COLO668 (cell line): ENCODE measurements around the gene PFKFB3.

ENCODE experiments used
- DNase-seq: peaks from one replicate; lab custom pipeline; 2025; ENCODE audit not compliant: unreplicated experiment; lab: John Stamatoyannopoulos, UW

The PFKFB3 gene

DNA sequence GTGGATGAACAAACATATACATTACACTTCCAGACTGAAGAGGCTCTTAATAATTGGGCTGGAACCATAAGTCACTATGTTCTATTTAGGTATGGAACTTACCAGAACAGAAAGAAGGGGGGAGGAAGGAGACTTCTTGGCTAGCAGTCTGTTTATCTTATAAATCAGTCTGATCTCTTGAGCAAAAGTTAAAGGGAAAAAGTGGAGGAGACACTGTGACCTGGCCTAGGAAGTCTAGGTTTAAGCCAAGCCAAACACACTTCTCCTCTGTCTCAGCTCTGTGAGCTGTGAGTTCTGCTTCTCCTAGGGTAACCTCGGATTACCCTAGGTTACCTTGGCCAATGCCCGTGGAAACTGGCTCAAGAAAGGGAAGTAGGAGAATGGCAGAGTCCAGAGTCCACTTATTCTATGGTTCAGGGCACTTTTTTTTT is 95.2 kb downstream of the PFKFB3 start:
- no peak for DNase-seq

DNA sequence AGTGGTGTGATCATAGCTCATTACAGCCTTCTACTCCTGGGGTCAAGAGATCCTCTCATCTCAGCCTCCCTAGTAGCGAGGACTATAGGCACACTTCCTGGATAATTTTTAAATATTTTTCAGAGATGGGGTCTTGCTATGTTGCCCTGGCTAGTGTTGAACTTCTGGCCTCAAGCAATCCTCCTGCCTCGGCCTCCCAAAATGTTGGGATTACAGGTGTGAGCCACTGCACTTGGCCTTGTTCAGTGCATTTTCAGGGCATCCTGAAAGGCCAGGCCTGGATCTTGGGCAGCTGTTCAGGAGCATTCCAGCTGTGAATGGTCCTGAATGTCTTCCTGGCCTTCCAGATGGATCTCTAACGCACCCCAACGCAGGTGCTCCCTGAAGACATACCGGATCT is 95.7 kb downstream of the PFKFB3 start:
- DNase-seq: no peak

DNA sequence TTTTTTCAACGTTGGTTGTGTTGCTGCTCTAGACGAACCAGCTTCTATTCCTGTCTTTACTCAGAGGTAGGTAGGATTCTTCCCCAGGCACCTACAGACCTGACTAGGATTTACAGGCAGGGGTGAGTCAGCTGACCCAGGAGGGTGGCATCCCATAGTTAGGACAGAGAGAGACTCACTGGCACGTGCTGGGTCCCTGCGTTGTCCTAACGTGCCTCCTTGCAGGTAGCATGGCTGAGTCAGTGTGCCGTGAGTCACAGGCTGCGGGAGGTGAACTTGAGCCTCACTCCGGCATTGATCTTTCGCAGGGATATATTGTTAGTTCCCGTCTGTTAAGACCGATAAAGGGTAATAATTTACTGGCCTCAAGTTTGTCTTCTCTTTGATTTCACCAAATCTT is 96.5 kb downstream of the PFKFB3 start:
- DNase-seq: peak; percentile 2

DNA sequence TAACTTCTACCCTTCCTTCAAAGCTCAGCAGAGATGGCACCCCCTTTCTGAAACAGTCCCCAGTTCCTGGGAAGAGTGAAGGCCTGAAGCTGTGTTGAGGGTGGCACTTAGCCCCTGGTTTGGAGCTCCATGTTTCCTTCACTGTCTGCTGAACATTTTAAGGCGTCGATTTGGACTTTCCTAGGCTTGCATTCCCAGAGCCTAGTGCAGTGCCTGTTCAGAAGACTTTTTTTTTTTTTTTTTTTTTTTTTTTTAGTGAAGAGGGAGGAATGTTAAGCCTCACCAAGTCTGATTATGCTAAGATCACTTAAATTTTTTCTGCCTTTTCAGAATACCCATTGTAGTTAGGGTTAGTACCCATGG is 97.0 kb downstream of the PFKFB3 start:
- DNase-seq: no peak

DNA sequence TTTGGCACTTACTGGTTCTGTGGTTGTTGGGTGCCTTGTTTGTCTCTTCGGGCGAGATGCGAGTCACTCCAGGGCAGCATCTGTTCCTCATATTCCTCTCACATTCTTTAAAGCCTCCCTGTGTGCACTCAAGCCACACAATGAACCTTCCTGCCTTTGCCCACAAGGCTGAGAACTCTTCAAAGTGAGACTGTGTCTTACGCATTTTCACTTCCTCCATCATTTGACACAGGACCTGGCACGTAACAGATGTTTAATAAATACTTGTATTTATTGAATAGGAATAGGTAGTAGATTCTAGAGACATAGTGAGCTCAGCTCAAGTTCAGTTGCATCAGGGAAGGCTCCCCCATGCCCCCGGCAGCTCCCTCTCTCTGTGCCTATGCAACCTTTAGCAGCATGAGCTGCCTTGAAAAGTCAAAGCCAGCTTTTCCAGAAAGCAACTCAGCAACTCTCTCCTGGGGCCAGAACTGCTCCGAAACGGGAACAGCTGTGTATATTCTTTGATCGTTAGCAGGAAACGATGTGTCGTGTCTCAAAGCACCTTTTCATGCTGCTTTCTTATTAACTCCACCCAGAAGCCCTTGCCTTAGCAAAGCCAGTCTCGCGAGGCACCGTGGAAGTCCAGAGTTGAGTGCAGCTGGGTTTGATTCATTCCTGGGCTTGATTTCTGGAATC is 97.5 kb downstream of the PFKFB3 start:
- no peak for DNase-seq

DNA sequence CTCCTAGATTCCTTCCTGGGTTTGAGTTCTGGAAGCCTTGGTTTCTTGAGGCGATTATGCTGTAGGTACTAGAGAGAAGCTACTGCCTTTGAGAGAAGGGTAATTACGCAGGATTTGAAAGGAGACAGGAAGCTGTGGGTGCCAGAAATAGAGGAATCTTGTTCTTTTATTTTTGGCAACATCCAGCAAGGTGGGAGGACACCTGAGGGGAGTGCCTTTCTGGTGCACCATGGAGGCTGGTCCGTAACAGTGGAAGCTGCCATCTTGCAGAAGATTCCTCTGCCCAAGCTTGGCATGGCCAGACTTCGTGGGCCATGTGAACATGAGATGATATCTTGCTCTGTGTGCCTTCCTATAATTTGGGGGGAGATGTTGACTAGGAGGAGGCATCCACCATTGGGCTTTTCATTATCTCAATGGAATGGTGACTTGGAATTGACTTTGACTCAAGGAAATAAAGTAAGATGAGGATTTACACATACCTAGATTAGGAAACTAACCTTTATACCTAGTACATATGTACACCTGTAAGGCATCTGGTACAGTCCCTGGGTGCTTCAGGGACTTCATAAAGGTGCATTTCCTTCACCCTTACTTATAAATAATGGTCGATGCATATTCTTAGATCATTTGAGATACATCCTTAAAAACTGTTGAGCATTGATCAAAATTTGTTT is 98.2 kb downstream of the PFKFB3 start:
- no peak for DNase-seq

DNA sequence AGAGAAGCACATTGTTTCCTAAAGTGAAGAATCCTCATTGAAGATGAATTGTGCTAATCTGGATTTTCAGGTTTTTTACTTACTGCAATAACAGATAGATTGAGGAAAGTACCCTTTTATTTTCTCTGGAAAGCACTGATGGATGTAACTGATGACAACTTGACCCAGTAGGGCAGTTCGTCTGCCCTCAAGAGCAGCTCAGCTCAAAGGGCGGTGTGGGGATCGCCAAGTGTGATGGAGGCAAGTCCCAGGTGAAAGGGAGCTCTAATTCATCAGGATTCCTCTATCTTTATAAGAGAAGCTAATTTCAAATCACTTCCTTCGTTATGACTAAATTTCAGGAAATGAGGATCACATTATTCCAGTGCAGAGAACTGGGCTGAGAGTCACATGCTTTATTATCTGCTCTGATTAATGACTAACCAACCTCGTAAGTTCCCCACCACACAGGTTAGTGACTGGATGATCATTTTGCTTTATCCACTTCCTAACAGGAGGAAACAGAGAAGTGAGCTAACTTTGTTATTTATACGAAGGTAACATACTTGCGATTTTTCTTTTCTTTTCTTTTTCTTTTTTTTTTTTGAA is 98.8 kb downstream of the PFKFB3 start:
- no peak for DNase-seq
